Smooth muscle cell (in vitro differentiated cells): Measurements from ENCODE around the gene VPS16. TPM values are rescaled to one million over a fixed set of nuclear protein-coding genes. Genes with fewer than 3 reads are reported as not detected.

Source experiments
- DNase-seq: peaks from one replicate; lab custom pipeline; 2025; ENCODE audit not compliant: unreplicated experiment; lab: John Stamatoyannopoulos, UW
- H2AFZ ChIP-seq: fragments of 200-600 bp; sonication (generic); 2 replicates; pipeline ENCODE4 v1.6.0; 2016; ENCODE audit warnings: antibody characterized with exemption, low read depth, mild to moderate bottlenecking
- H3F3A ChIP-seq: fragments of 200-600 bp; sonication (generic); 2 replicates; pipeline ENCODE4 v1.6.0; 2017; ENCODE audit warnings: antibody characterized with exemption, low read depth
- H3K27ac ChIP-seq: fragments of 200-600 bp; sonication (generic); 2 replicates; pipeline ENCODE4 v1.5.1; 2016; ENCODE audit warnings: low read depth, mild to moderate bottlenecking
- H3K27me3 ChIP-seq: fragments of 200-600 bp; sonication (generic); 2 replicates; pipeline ENCODE4 v1.6.1; 2016; ENCODE audit warnings: low read depth, mild to moderate bottlenecking
- H3K36me3 ChIP-seq: fragments of 200-600 bp; sonication (generic); 2 replicates; pipeline ENCODE4 v1.5.1; 2016; ENCODE audit warnings: low read depth
- H3K4me1 ChIP-seq: fragments of 200-600 bp; sonication (generic); 2 replicates; pipeline ENCODE4 v1.5.1; 2016; ENCODE audit warnings: low read depth
- H3K4me2 ChIP-seq: fragments of 200-600 bp; sonication (generic); 2 replicates; pipeline ENCODE4 v1.6.0; 2016; ENCODE audit warnings: mild to moderate bottlenecking
- H3K4me3 ChIP-seq: fragments of 200-600 bp; sonication (generic); 2 replicates; pipeline ENCODE4 v1.5.1; 2016; ENCODE audit warnings: mild to moderate bottlenecking
- H3K79me2 ChIP-seq: fragments of 200-600 bp; sonication (generic); 2 replicates; pipeline ENCODE4 v1.6.0; 2016; ENCODE audit warnings: low read depth, mild to moderate bottlenecking
- H3K9ac ChIP-seq: fragments of 200-600 bp; sonication (generic); 2 replicates; pipeline ENCODE4 v1.6.0; 2016; ENCODE audit warnings: low read depth
- H3K9me3 ChIP-seq: fragments of 200-600 bp; sonication (generic); replicated peaks from 2 replicates; pipeline ENCODE4 v1.5.1; 2016; ENCODE audit warnings: low read depth
- H4K20me1 ChIP-seq: fragments of 200-600 bp; sonication (generic); 2 replicates; pipeline ENCODE4 v1.6.0; 2016; ENCODE audit warnings: low read depth
- WGBS: methylation state at CpG from one replicate; pipeline ENCODE4 v1.1.7; 2016; ENCODE audit warnings: low lambda C conversion rate; 5-methylcytosine and 5-hydroxymethylcytosine counted together
- polyA plus RNA-seq: library from polyadenylated mRNA; unstranded; fragments of >200 nt; fragmentation: Nextera tagmentation; extraction: Ambion mirVana; gene quantifications from 2 replicates; pipeline ENCODE4 v1.2.1, GENCODE V29; 2016
- total RNA-seq: library from RNA; depleted of rRNA; stranded (reverse); fragments of >200 nt; gene quantifications from 2 replicates; pipeline ENCODE4 v1.2.3, GENCODE V29; 2014
- TF ChIP-seq, protein P1 (sequence below): fragments of 200-600 bp; sonication (generic); IDR thresholded peaks from 2 replicates; pipeline ENCODE4 v1.5.1; 2017; ENCODE audit warnings: borderline replicate concordance, mild to moderate bottlenecking, antibody characterized with exemption; ENCODE audit not compliant: insufficient read depth, poor library complexity, severe bottlenecking

VPS16 gene
- total and polyA plus RNA-seq, 2 experiments from 2014 or later: 26.3 to 36.9 TPM

DNA sequence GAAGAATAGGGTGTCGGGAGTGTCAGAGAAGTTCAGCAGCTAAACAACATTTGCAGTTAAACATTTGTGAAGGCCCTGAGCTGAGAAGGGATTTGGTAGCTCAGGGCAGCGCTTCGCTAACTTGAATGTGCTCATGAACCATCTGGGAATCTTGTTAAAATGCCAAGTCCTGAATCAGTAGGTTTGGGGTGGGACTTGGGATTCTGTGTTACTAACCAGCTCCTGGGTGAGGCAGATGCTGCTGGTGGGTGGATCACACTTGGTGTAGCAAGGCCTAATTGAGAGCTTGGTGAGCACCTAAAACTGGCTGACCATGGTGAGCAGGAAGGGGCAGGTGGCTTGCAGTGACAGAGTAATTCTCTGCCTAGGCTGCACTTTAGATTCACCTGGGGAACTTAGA lies 38.6 kb downstream of the VPS16 start:
- Histone ChIP-seq H3K79me2 (peaks cover 83% of the 10 kb centered on the region), H3K9ac (no peak overlapping the region), H3K36me3 (no peaks in the 10 kb centered on the region), H4K20me1 (peaks cover 91% of the 10 kb centered on the region), H3K4me1 (peaks cover 8% of the 10 kb centered on the region), H3K9me3 (no peaks in the 10 kb centered on the region), H3K27me3 (no peaks in the 10 kb centered on the region), H2AFZ (no peak overlapping the region), H3K4me2 (no peak overlapping the region), H3K4me3 (no peak overlapping the region), H3K27ac (no peak overlapping the region), H3F3A (no peaks in the 10 kb centered on the region)
- TF ChIP-seq, protein P1, sequence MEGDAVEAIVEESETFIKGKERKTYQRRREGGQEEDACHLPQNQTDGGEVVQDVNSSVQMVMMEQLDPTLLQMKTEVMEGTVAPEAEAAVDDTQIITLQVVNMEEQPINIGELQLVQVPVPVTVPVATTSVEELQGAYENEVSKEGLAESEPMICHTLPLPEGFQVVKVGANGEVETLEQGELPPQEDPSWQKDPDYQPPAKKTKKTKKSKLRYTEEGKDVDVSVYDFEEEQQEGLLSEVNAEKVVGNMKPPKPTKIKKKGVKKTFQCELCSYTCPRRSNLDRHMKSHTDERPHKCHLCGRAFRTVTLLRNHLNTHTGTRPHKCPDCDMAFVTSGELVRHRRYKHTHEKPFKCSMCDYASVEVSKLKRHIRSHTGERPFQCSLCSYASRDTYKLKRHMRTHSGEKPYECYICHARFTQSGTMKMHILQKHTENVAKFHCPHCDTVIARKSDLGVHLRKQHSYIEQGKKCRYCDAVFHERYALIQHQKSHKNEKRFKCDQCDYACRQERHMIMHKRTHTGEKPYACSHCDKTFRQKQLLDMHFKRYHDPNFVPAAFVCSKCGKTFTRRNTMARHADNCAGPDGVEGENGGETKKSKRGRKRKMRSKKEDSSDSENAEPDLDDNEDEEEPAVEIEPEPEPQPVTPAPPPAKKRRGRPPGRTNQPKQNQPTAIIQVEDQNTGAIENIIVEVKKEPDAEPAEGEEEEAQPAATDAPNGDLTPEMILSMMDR: no peak
- no peak for DNase-seq
- 68% methylated on average over 3 of the region's 3 CpGs for WGBS

- DNase-seq: no peak
- peaks cover 82% of the 10 kb centered on the region for H3K79me2 ChIP-seq
- H3K4me2 ChIP-seq: no peak overlapping the region
- H2AFZ ChIP-seq: no peak overlapping the region
- H3K4me3 ChIP-seq: no peak overlapping the region
- H4K20me1 ChIP-seq: peaks cover 90% of the 10 kb centered on the region
- H3K27me3 ChIP-seq: no peaks in the 10 kb centered on the region
- no peaks in the 10 kb centered on the region for H3F3A ChIP-seq
- H3K9me3 ChIP-seq: no peaks in the 10 kb centered on the region
- TF ChIP-seq, protein P1: no peak
- no peak overlapping the region for H3K27ac ChIP-seq
- H3K4me1 ChIP-seq: no peaks in the 10 kb centered on the region
- WGBS: 89% methylated on average over 7 of the region's 7 CpGs
- H3K36me3 ChIP-seq: no peaks in the 10 kb centered on the region
- H3K9ac ChIP-seq: no peak overlapping the region
Measured at GRCh38 chr20:2880650-2881049, 40.1 kb downstream of the VPS16 start.

DNA sequence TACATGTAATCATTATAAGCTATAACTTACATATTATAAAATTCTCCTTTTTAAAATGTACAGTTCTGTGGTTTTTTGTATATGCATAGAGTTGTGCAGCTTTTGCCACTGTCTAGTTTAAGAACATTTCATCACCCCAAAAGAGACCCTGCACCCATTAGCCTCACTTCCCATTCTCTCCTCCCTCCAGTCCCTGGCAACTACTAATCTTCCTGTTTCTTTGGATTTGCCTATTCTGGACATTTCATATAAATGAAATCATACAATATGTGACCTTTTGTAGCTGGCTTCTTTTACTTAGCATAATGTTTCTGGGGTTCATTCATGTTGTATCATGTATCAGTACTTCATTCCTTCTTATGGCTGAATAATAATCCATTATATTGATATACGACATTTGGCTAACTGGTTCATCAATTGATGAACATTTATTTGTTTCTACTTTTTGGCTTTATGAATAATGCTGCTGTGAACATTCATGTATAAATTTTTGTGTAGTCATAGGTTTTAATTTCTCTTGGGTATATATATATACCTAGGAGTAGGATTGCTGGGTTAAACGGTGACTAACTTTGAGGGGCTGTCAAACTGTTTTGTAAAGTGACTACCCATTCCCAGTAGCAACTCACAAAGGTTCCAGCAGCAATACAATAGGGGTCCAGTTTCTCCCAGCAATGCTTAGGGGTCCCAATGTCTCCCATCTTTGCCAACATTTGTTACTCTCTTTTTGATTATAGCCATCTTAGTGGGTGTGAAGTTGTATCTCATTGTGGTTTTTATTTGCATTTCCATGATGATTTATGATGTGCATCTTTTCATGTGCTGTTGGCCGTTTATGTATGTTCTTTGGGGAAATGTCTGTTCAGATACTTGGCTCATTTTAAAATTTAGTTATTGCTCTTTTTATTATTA lies 43.4 kb downstream of the VPS16 start:
- no peak overlapping the region for H3K9ac ChIP-seq
- H3K79me2 ChIP-seq: peaks cover 86% of the 10 kb centered on the region
- H4K20me1 ChIP-seq: peaks cover 90% of the 10 kb centered on the region
- H2AFZ ChIP-seq: no peak overlapping the region
- DNase-seq: no peak
- no peaks in the 10 kb centered on the region for H3F3A ChIP-seq
- TF ChIP-seq, protein P1: no peak
- H3K4me1 ChIP-seq: no peaks in the 10 kb centered on the region
- H3K27me3 ChIP-seq: no peaks in the 10 kb centered on the region
- no peak overlapping the region for H3K4me2 ChIP-seq
- WGBS: 94% methylated on average over 3 of the region's 3 CpGs
- no peaks in the 10 kb centered on the region for H3K36me3 ChIP-seq
- no peak overlapping the region for H3K4me3 ChIP-seq
- H3K27ac ChIP-seq: no peak overlapping the region
- H3K9me3 ChIP-seq: no peaks in the 10 kb centered on the region
